Fibroblast of pulmonary artery (primary cell): ENCODE measurements around the gene NAA40.

Experiments
- DNase-seq: peaks from one replicate; pipeline ENCODE4 v3.0.0-alpha.2; 2010; ENCODE audit warnings: low read depth
- H3K4me3 ChIP-seq: replicated peaks from 2 replicates; pipeline ENCODE4 v1.5.1; 2011; ENCODE audit warnings: low read depth, mild to moderate bottlenecking, control low read depth, low read length, moderate library complexity
- CTCF ChIP-seq: IDR thresholded peaks from 2 replicates; pipeline ENCODE4 v1.5.1; 2011; ENCODE audit warnings: mild to moderate bottlenecking, control low read depth, low read length, inconsistent platforms; ENCODE audit errors: missing control alignments

NAA40 gene

DNA sequence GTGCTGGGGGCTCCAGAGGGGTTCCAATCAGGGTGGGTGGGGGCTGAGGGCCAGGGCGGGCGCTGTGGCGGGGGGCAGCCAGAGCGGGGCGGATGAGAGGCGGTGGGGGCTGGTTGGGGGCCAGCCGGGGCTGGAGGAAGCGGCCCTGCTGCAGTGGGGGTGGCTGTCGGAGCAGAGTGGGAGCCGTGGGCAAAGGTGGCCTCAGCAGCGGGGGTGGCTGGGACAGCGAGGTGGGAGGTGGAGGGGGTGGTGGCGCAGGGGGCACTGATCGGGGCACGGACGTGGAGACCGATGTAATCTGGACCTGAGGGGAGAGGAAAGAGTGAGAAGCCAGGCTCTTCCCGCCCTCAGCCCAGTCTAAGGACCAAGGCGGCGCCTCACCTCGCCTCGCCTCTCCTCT is 26.9 kb upstream of the NAA40 start:
- no peak for TF ChIP-seq CTCF
- no peak for DNase-seq
- H3K4me3 ChIP-seq, result no peak overlapping the region

- no peak for DNase-seq
- TF ChIP-seq CTCF, result no peak
- H3K4me3 ChIP-seq, result no peak overlapping the region
These were observed 26.1 kb upstream of the NAA40 start for GRCh38 chr11:63912678-63913077.

- TF ChIP-seq CTCF, result no peak
- H3K4me3 ChIP-seq, result no peak overlapping the region
- DNase-seq, result no peak
These were observed 24.7 kb upstream of the NAA40 start for GRCh38 chr11:63913866-63914830.

DNA sequence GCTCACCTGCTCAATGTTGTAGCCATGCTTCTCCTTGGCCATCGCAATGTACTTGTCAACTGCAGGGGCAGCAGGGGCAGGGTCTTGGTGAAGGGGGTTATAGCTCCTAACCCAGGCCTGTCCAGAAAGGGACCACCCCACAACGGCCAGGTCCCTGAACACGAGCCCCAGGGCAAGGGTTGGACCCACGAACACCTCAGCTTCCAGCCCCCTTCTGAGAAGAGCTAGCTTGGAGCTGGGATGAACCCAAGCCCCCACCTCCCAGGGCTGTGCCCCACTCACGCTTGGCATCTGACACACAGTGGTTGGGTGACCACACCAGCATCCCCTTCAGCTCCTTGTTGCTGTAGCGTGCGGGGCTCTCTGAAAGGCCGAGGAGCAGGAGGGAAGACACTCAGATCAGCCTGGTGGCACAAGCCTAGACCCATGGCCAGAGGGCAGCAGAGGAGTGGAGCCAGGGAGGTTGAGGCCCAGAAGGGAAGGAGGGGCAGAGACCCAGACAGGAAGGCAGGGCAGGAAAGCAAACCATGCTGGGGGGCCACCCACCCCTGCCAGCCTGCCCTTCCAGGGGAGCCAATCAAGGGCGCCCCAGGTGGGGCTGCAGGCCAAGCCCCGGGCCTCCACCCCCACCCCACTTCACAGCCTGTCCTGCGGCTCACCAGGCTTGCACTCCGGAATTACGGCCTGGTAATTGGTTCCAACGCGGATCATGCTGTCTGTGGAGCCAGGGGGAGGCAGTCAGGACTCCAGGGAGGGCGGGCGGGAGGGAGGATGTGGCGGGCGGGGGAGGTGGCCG is 23.7 kb upstream of the NAA40 start:
- no peak overlapping the region for H3K4me3 ChIP-seq
- no peak for DNase-seq
- no peak for TF ChIP-seq CTCF

- peak overlapping the region; percentile 52 for H3K4me3 ChIP-seq
- peak; percentile 43 for TF ChIP-seq CTCF
- peak; percentile 23 for DNase-seq
These were observed 22.6 kb upstream of the NAA40 start for GRCh38 chr11:63915961-63916836.
